ENCODE measurements around the gene TBC1D1. TPM values are rescaled to one million over a fixed set of nuclear protein-coding genes. Genes with fewer than 3 reads are reported as not detected.

TBC1D1 gene
- total RNA-seq, 1 donor: 101 TPM

GRCh38 chr4:38155589-38156294, 264.9 kb downstream of the TBC1D1 start:
- no peak for DNase-seq (ENCODE audit: low read depth)
- TF ChIP-seq CTCF (IDR thresholded peaks at IDR 0.05; ENCODE audit: insufficient read depth, low read depth, low read length): no peak

GRCh38 chr4:38157592-38157991, 266.7 kb downstream of the TBC1D1 start:
- DNase-seq (ENCODE audit: low read depth): no peak

More at GRCh38 chr4:38155589-38156294, 264.9 kb downstream of the TBC1D1 start:
- no peak overlapping the region for H3K4me3 ChIP-seq (ENCODE audit: low read depth, low read length)

GRCh38 chr4:38160487-38161207, 269.8 kb downstream of the TBC1D1 start:
- peak; percentile 98 for DNase-seq (ENCODE audit: low read depth)
- no peak for TF ChIP-seq CTCF (IDR thresholded peaks at IDR 0.05; ENCODE audit: insufficient read depth, low read depth, low read length)
- H3K4me3 ChIP-seq (ENCODE audit: low read depth, low read length): no peak overlapping the region

More at GRCh38 chr4:38157592-38157991, 266.7 kb downstream of the TBC1D1 start:
- no peak overlapping the region for H3K4me3 ChIP-seq (ENCODE audit: low read depth, low read length)
- no peak for TF ChIP-seq CTCF (IDR thresholded peaks at IDR 0.05; ENCODE audit: insufficient read depth, low read depth, low read length)

GRCh38 chr4:38161208-38162113, 270.6 kb downstream of the TBC1D1 start:
- DNase-seq (ENCODE audit: low read depth): peak; percentile 46
- TF ChIP-seq CTCF (IDR thresholded peaks at IDR 0.05; ENCODE audit: insufficient read depth, low read depth, low read length): no peak
- no peak overlapping the region for H3K4me3 ChIP-seq (ENCODE audit: low read depth, low read length)

- peak; percentile 90 for DNase-seq (ENCODE audit: low read depth)
- no peak for TF ChIP-seq CTCF (IDR thresholded peaks at IDR 0.05; ENCODE audit: insufficient read depth, low read depth, low read length)
- H3K4me3 ChIP-seq (ENCODE audit: low read depth, low read length): no peak overlapping the region
Measured at GRCh38 chr4:38162240-38162784, 271.4 kb downstream of the TBC1D1 start.
